Measurements from ENCODE around the gene NPR1. TPM values are rescaled to one million over a fixed set of nuclear protein-coding genes. Genes with fewer than 3 reads are reported as not detected.
A peak's percentile ranks its signal among the peaks of the same experiment; 100 is the strongest.
"Not testable (repeated sequence)": the region's sequence is repeated elsewhere in the genome, so short reads cannot be mapped to it uniquely, and the experiment has no call there.

NPR1 gene
- total RNA-seq, 2 experiments from 2014 or later, result not detected

DNA sequence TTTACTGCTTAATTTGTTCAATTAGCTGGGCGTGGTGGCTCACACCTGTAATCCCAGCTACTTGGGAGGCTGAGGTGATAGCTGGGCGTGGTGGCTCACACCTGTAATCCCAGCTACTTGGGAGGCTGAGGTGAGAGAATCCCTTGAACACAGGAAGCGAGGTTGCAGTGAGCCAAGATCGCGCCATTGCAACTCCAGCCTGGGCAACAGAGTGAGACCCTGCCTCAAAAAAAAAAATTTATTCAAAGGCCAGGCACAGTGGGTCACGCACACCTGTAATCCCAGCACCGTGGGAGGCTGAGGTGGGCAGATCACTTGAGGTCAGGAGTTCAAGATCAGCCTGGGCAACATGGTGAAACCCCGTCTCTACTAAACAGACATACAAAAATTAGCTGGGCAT, 9.8 kb upstream of the NPR1 start:
- DNase-seq; H3K27me3 Mint-ChIP-seq (ENCODE audit: low read depth); H3K9me3 Mint-ChIP-seq (ENCODE audit: insufficient read depth); H3K4me3 Mint-ChIP-seq; CTCF ChIA-PET; ATAC-seq: not testable (repeated sequence)
- H3K27ac Mint-ChIP-seq, result peak overlapping the region; percentile 74
- peaks cover 33% of the 10 kb centered on the region for H3K4me1 Mint-ChIP-seq (ENCODE audit: low read depth)
- H3K36me3 Mint-ChIP-seq (ENCODE audit: low read depth), result peaks cover 63% of the 10 kb centered on the region
- POLR2A ChIA-PET, result interaction anchor here (2.9 kb wide), 1 partner anchor 34 kb away, joined by 17 read pairs; the partner anchor contains the start of gene CHTOP

DNA sequence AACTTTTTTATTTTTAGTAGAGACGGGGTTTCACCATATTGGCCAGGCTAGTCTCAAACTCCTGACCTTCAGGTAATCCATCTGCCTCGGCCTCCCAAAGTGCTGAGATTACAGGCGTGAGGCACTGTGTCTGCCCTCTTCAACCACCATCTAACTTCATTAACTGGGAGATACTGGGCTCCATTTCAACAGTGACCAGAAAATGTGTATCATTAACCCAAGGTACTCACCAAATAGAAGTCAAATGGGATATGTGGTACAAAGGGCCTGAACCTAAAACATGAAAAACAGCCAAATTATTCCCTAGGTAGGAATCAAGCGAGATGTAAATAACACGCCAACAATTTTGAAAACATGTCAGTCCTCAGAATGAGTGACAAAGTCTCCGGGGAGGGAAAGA, 8.9 kb upstream of the NPR1 start:
- Mint-ChIP-seq H3K27ac (no peak overlapping the region), H3K36me3 (ENCODE audit: low read depth) (peaks cover 56% of the 10 kb centered on the region), H3K4me3 (no peak overlapping the region), H3K9me3 (ENCODE audit: insufficient read depth) (no peaks in the 10 kb centered on the region), H3K27me3 (ENCODE audit: low read depth) (no peaks in the 10 kb centered on the region), H3K4me1 (ENCODE audit: low read depth) (peaks cover 33% of the 10 kb centered on the region)
- ATAC-seq (no peak), DNase-seq (no peak)
- CTCF ChIA-PET, result no interaction called here
- POLR2A ChIA-PET, result interaction anchor here (0.6 to 2.9 kb wide), 3 partner anchors 35 to 254 kb away, joined by 3 to 17 read pairs (median 3); partner anchors contain the start of gene CHTOP

DNA sequence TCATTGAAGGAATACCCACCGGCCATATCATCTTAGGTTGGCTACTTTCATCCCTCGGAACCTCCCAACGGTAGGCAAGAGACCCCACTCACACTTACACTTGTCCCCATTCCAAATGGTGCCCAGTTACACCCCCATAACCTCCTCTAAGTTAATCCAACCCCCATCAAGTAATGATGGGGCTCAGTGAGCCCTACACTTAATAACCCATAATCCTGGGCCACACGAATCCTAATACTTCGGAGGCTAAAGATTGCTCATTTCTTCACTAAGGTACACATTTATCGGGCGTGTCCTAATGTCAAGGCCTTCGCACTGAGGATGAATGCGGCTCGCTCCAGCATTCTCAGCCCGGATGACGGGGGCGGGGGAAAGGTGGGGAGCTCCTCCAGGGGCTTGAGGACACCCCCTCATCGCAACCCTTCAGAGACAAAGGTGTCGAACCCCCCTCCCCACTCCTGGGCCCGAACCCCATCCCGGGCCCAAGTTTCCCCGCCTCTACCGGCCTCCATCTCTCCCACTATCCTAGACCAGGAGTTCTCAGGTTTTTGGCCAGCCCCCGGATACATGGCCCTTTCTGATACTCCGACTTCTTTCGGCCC, 8.1 kb upstream of the NPR1 start:
- Mint-ChIP-seq H3K9me3 (ENCODE audit: insufficient read depth) (no peaks in the 10 kb centered on the region), H3K4me3 (no peak overlapping the region), H3K27me3 (ENCODE audit: low read depth) (no peaks in the 10 kb centered on the region), H3K36me3 (ENCODE audit: low read depth) (peaks cover 48% of the 10 kb centered on the region), H3K4me1 (ENCODE audit: low read depth) (peaks cover 33% of the 10 kb centered on the region), H3K27ac (no peak overlapping the region)
- POLR2A ChIA-PET, result interaction anchor here (0.6 to 2.9 kb wide), 4 partner anchors 11 to 284 kb away, joined by 3 to 17 read pairs (median 6); partner anchors contain the start of genes CHTOP and SNAPIN
- ATAC-seq (no peak), DNase-seq (no peak)
- CTCF ChIA-PET, result interaction anchor here (1.1 kb wide), 1 partner anchor 11 kb away, joined by 4 read pairs; no protein-coding TSS in a partner anchor

DNA sequence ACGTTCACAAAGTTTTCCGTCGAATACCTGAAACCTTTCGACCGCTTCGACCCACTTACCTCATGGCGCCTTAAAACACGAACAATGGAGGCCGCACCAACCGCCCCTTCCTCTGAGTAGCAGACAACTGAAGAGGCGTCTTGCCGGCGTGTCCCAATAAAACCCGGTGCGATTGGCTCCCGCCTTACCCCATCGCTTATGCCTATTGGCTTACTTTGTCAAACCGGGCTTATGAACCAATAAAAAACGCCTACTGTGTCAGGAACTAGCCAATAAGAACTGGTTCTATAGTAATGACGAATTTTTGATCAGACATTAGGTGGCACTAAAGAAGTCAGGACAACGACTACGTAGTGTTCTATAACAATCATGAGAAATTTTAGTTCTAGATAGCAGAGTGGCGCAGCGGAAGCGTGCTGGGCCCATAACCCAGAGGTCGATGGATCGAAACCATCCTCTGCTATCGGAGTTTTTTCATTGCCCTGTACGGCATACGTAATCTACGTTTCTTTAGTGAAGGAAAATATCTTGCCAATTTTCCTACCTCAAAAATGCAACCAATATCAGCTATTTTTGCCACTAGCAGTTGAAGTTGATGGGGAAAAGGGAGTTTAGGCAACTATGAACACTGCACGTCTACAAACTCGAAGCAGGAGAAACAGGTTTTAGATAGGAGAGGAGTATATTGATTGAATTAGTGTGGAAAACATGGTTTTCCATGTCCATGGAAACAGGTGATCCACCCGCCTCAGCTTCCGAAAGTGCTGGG, 7.4 kb upstream of the NPR1 start, which contains the start of gene ILF2:
TSS of gene ILF2 (minus strand) at position 135 of the 769 bp plus-strand sequence. CDS start at position 64, 71 bp downstream.
- H3K27me3 Mint-ChIP-seq (ENCODE audit: low read depth), result no peaks in the 10 kb centered on the region
- H3K27ac Mint-ChIP-seq, result no peak within 1 kb of the TSS
- peaks cover 33% of the 10 kb centered on the region for H3K4me1 Mint-ChIP-seq (ENCODE audit: low read depth)
- peak; percentile 99 for DNase-seq
- POLR2A ChIA-PET, result interaction anchor here (0.7 to 2.9 kb wide), 8 partner anchors 12 to 320 kb away, joined by 3 to 17 read pairs (median 4); partner anchors contain the start of genes CHTOP, RPS27 and SNAPIN
- ATAC-seq, result peak; percentile 93
- CTCF ChIA-PET, result interaction anchor here (0.7 to 1.6 kb wide), 11 partner anchors 12 to 488 kb away, joined by 3 to 10 read pairs (median 3); partner anchors contain the start of genes CHTOP, RAB13 and SLC27A3
- peaks cover 43% of the 10 kb centered on the region for H3K36me3 Mint-ChIP-seq (ENCODE audit: low read depth)
- no peaks in the 10 kb centered on the region for H3K9me3 Mint-ChIP-seq (ENCODE audit: insufficient read depth)
- no peak within 1 kb of the TSS for H3K4me3 Mint-ChIP-seq

DNA sequence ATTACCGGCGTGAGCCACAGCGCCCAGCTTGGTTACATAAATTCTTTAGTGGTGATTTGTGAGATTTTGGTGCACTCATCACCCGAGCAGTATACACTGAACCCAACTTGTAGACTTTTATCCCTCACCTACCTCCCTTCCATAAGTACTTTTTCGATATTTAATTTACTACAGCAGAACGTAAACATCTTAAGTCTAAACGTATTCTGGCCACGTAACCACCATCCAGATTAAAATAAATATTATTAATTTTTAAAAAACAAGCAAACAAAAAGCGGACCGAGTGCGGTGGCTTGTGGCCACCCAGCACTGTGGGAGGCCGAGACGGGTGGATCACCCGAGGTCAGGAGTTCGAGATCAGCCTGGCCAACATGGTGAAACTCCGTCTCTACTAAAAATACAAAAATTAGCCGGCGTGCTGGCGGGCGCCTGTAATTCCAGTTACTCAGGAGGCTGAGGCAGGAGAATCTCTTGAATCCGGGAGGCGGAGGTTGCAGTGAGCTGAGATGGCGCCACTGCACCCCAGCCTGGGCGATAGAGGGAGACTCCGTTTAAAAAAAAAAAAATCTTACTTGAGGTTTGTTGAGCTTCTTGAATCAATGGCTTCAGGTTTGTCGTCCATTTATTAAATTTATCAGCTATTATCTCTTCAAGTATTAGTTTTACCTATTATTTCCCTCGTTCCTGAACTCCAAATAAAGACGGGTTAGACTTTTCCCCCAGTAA, 6.7 kb upstream of the NPR1 start:
- not testable (repeated sequence) for H3K27me3 Mint-ChIP-seq (ENCODE audit: low read depth)
- peaks cover 36% of the 10 kb centered on the region for H3K36me3 Mint-ChIP-seq (ENCODE audit: low read depth)

GRCh38 chr1:153673511-153673910, 5.0 kb upstream of the NPR1 start:
- Mint-ChIP-seq H3K4me3 (peak overlapping the region; percentile 3), H3K27ac (no peak overlapping the region)
- POLR2A ChIA-PET, result no interaction called here

More for the DNA sequence above, 6.7 kb upstream of the NPR1 start:
- peak; percentile 68 for DNase-seq
- not testable (repeated sequence) for H3K27ac Mint-ChIP-seq; H3K4me3 Mint-ChIP-seq; H3K9me3 Mint-ChIP-seq (ENCODE audit: insufficient read depth)
- H3K4me1 Mint-ChIP-seq (ENCODE audit: low read depth), result peaks cover 33% of the 10 kb centered on the region
- POLR2A ChIA-PET, result interaction anchor here (0.6 to 2.9 kb wide), 12 partner anchors 12 to 319 kb away, joined by 3 to 17 read pairs (median 4); partner anchors contain the start of genes CHTOP, INTS3, JTB and RPS27
- ATAC-seq, result peak; percentile 45
- CTCF ChIA-PET, result interaction anchor here (0.7 to 1.6 kb wide), 18 partner anchors 12 to 488 kb away, joined by 3 to 10 read pairs (median 4); partner anchors contain the start of genes CHTOP, CREB3L4, RAB13 and SLC27A3

DNA sequence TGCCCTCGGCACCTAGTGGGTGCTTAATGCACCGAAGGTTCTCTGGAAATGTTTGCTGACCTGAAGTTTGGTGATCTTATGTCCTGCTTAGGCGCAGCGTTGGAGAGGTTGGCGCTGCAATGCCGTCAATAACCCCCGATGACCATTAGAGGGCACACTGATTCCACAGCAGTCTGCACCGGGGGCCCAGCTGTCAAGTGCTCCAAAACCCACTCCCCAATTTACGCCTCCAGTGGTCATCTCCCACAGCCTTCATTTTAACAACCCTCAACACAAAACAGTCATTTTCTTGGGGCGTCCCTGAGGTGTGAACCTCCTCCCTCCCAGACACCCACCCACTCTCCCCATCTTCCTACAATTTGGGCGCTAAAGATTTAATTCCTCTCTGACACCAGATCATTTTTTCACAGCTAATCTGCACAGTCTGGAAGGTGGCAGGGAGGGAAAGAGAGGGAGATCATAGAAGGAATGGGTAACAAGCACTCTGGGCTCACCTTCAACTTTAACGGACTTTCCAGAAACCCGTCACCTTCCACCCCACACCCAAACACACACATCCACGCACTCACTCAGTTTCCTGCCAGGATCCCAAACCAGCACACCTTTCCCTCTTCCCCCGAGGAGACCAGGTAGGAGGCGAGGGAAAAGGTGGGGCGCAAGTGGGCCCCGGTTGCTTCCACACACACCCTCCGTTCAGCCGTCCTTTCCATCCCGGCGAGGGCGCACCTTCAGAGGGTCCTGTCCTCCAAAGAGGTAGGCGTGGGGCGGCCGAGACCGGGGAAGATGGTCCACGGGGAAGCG, 570 bp upstream of the NPR1 start:
- POLR2A ChIA-PET, result no interaction called here
- ATAC-seq, result peak; percentile 43
- Mint-ChIP-seq H3K9me3 (ENCODE audit: insufficient read depth) (no peaks in the 10 kb centered on the region), H3K27me3 (ENCODE audit: low read depth) (peaks cover 46% of the 10 kb centered on the region), H3K36me3 (ENCODE audit: low read depth) (no peaks in the 10 kb centered on the region), H3K4me1 (ENCODE audit: low read depth) (peaks cover 21% of the 10 kb centered on the region), H3K27ac (no peak overlapping the region), H3K4me3 (peak overlapping the region; percentile 73)
- DNase-seq, result peak; percentile 66
- CTCF ChIA-PET, result interaction anchor here (0.6 to 2.8 kb wide), 17 partner anchors 13 to 436 kb away, joined by 3 to 17 read pairs (median 4); partner anchors contain the start of genes CHTOP, INTS3, RAB13 and SLC27A3

More at GRCh38 chr1:153673511-153673910, 5.0 kb upstream of the NPR1 start:
- peaks cover 18% of the 10 kb centered on the region for H3K27me3 Mint-ChIP-seq (ENCODE audit: low read depth)
- CTCF ChIA-PET, result interaction anchor here (1.3 kb wide), 1 partner anchor 39 kb away, joined by 3 read pairs; no protein-coding TSS in a partner anchor
- H3K36me3 Mint-ChIP-seq (ENCODE audit: low read depth), result peaks cover 18% of the 10 kb centered on the region
- no peaks in the 10 kb centered on the region for H3K9me3 Mint-ChIP-seq (ENCODE audit: insufficient read depth)
- peaks cover 32% of the 10 kb centered on the region for H3K4me1 Mint-ChIP-seq (ENCODE audit: low read depth)
- ATAC-seq, result no peak
- no peak for DNase-seq

DNA sequence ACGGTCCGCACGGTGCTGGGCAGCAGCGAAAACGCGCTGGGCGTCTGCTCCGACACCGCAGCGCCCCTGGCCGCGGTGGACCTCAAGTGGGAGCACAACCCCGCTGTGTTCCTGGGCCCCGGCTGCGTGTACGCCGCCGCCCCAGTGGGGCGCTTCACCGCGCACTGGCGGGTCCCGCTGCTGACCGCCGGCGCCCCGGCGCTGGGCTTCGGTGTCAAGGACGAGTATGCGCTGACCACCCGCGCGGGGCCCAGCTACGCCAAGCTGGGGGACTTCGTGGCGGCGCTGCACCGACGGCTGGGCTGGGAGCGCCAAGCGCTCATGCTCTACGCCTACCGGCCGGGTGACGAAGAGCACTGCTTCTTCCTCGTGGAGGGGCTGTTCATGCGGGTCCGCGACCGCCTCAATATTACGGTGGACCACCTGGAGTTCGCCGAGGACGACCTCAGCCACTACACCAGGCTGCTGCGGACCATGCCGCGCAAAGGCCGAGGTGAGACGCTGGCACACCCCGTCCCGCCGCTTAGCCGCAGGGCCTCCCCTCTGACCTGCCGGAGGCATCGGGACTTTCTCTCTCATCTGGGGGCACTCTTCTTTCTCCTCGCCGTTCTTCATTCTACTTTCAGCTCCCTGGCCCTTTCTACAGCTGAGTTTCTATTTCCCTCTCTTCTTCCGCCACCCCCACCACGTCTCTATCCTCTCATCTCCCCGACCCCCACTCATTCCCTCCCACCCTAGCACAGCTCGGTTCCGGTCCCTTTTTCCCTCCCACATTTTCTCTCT, 1.0 kb downstream of the NPR1 start:
- Mint-ChIP-seq H3K27me3 (ENCODE audit: low read depth) (peaks cover 49% of the 10 kb centered on the region), H3K36me3 (ENCODE audit: low read depth) (no peaks in the 10 kb centered on the region), H3K9me3 (ENCODE audit: insufficient read depth) (no peaks in the 10 kb centered on the region), H3K4me1 (ENCODE audit: low read depth) (peaks cover 21% of the 10 kb centered on the region), H3K4me3 (peak overlapping the region; percentile 60), H3K27ac (no peak overlapping the region)
- peak; percentile 66 for ATAC-seq
- ChIA-PET CTCF (interaction anchor here (1.1 to 1.8 kb wide), 4 partner anchors 48 to 308 kb away, joined by 3 to 8 read pairs (median 6); partner anchors contain the start of gene INTS3), POLR2A (no interaction called here)
- DNase-seq, result peak; percentile 37

DNA sequence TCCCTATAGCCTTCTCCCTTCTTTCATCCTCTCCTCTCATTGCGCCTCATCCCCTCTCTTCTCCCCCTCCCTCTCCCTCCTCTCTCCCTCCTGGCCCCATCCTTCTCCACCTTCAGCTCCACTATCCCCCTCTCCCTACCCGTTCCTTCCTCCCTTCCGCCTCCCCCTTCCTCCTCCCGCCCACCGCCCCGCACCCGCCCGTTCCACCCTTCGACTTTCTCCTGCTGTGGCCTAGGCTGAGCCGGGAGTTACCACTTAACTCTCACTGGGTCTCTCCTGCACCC, 1.6 kb downstream of the NPR1 start:
- Mint-ChIP-seq H3K4me3 (peak overlapping the region; percentile 60), H3K4me1 (ENCODE audit: low read depth) (peaks cover 21% of the 10 kb centered on the region), H3K9me3 (ENCODE audit: insufficient read depth) (no peaks in the 10 kb centered on the region), H3K36me3 (ENCODE audit: low read depth) (no peaks in the 10 kb centered on the region), H3K27me3 (ENCODE audit: low read depth) (peaks cover 49% of the 10 kb centered on the region), H3K27ac (no peak overlapping the region)
- no peak for DNase-seq
- POLR2A ChIA-PET, result no interaction called here
- no peak for ATAC-seq
- CTCF ChIA-PET, result interaction anchor here (1.1 to 1.5 kb wide), 3 partner anchors 48 to 307 kb away, joined by 3 to 8 read pairs (median 4); partner anchors contain the start of gene INTS3

DNA sequence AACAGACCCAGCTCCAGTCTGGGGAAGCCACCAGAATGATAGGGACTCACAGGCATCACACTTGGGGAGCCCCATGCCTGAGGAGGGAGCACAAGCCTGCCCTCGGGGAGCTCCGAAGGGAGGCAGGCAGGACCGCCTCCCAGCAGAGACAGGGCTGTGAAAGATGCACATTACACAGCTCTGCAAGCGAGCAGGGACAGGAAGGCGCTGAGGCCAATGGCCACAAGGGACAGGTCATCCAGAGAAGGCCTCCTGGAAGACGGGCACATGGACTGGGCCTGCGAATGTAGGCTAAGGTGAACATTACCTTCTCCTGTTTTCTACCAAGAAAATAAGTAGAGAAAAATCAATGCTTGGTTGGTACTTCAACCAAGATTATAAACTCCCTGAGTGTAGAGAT, 4.2 kb downstream of the NPR1 start:
- no peak overlapping the region for H3K27ac Mint-ChIP-seq
- ChIA-PET POLR2A (no interaction called here), CTCF (no interaction called here)
- peaks cover 17% of the 10 kb centered on the region for H3K4me1 Mint-ChIP-seq (ENCODE audit: low read depth)
- H3K36me3 Mint-ChIP-seq (ENCODE audit: low read depth), result no peaks in the 10 kb centered on the region
- H3K9me3 Mint-ChIP-seq (ENCODE audit: insufficient read depth), result no peaks in the 10 kb centered on the region
- ATAC-seq (no peak), DNase-seq (no peak)
- H3K27me3 Mint-ChIP-seq (ENCODE audit: low read depth), result peaks cover 39% of the 10 kb centered on the region
- H3K4me3 Mint-ChIP-seq, result no peak overlapping the region
